ENCODE data around the gene FMO2.

Gene FMO2

DNA sequence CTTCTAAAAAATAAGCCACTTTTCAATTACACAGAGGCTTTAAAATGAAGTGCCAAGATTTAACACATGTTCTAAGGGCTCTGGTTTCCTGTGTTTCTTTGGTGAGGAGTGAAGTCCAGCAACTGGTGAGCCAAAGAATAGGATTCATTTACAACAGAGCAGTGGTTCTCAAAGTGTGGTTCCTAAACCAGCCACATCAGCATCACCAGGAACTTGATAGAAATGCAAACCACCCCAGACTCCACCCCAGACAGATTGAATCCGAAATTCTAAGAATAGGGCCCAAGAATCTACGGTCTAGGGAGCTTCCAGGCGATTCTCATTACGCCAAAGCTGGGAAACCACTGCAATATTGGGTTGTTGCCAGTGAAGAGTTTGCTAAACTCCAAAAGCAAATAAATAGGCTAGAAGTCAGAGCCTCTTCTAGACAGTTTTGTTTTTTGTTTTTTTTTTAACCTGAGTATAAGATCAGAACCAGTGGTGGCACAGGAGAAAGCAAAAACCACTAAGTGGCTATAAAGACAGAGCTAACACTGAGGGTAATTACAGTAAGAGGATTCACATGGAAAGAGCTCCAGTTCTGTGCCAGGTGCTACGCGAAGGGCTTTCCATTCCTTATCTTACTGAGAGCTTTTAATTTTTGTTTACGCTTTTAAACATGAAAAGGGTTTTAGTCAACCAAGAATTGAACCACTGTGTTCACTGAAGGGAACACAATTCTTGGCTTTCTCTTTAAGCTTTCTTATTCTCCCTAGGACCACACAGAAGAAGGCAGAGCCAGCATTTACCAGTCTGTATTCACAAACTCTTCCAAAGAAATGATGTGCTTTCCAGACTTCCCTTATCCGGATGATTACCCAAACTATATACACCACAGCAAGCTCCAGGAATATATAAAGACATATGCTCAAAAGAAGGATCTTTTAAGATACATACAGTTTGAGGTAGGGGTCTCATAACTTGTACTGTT, 42.4 kb upstream of the FMO2 start:
- TF ChIP-seq, protein P1, sequence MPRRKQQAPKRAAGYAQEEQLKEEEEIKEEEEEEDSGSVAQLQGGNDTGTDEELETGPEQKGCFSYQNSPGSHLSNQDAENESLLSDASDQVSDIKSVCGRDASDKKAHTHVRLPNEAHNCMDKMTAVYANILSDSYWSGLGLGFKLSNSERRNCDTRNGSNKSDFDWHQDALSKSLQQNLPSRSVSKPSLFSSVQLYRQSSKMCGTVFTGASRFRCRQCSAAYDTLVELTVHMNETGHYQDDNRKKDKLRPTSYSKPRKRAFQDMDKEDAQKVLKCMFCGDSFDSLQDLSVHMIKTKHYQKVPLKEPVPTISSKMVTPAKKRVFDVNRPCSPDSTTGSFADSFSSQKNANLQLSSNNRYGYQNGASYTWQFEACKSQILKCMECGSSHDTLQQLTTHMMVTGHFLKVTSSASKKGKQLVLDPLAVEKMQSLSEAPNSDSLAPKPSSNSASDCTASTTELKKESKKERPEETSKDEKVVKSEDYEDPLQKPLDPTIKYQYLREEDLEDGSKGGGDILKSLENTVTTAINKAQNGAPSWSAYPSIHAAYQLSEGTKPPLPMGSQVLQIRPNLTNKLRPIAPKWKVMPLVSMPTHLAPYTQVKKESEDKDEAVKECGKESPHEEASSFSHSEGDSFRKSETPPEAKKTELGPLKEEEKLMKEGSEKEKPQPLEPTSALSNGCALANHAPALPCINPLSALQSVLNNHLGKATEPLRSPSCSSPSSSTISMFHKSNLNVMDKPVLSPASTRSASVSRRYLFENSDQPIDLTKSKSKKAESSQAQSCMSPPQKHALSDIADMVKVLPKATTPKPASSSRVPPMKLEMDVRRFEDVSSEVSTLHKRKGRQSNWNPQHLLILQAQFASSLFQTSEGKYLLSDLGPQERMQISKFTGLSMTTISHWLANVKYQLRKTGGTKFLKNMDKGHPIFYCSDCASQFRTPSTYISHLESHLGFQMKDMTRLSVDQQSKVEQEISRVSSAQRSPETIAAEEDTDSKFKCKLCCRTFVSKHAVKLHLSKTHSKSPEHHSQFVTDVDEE (CRISPR knock-in tag; IDR thresholded peaks at IDR 0.05) = no peak
- ATAC-seq = no peak

DNA sequence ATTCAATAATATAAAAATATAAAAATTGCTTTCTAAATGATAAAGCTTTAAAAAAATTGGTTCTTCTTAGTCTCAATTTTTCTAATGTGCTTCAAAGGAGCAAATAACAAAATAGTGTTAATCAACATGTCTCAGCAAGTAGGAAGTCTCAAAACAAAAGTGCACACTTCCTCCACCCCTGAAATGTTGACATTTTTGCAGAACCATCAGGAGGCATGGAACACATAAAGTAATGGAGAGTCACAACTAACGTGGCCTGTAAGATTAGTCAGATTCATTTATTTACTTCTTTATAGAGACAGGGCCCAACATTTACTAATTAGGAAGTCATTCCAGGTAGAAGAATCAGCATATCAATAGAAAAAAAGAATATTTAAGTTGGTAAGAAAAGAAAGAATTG, 34.9 kb upstream of the FMO2 start:
- TF ChIP-seq, protein P2, sequence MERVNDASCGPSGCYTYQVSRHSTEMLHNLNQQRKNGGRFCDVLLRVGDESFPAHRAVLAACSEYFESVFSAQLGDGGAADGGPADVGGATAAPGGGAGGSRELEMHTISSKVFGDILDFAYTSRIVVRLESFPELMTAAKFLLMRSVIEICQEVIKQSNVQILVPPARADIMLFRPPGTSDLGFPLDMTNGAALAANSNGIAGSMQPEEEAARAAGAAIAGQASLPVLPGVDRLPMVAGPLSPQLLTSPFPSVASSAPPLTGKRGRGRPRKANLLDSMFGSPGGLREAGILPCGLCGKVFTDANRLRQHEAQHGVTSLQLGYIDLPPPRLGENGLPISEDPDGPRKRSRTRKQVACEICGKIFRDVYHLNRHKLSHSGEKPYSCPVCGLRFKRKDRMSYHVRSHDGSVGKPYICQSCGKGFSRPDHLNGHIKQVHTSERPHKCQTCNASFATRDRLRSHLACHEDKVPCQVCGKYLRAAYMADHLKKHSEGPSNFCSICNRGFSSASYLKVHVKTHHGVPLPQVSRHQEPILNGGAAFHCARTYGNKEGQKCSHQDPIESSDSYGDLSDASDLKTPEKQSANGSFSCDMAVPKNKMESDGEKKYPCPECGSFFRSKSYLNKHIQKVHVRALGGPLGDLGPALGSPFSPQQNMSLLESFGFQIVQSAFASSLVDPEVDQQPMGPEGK (CRISPR knock-in tag; IDR thresholded peaks at IDR 0.05; ENCODE audit: borderline replicate concordance) = no peak
- TF ChIP-seq ZNF8 (CRISPR knock-in tag; IDR thresholded peaks at IDR 0.05) (no peak), ZFP3 (CRISPR knock-in tag; IDR thresholded peaks at IDR 0.05) (no peak), SNAI2 (CRISPR knock-in tag; IDR thresholded peaks at IDR 0.05) (no peak), BACH2 (CRISPR knock-in tag; IDR thresholded peaks at IDR 0.05; ENCODE audit: borderline replicate concordance) (no peak), ZNF565 (CRISPR knock-in tag; conservative IDR thresholded peaks at IDR 0.05; ENCODE audit: low read depth) (no peak), PPARA (CRISPR knock-in tag; IDR thresholded peaks at IDR 0.05; ENCODE audit: borderline replicate concordance) (no peak), TOX (CRISPR knock-in tag; IDR thresholded peaks at IDR 0.05; ENCODE audit: borderline replicate concordance) (no peak), ISL1 (CRISPR knock-in tag; IDR thresholded peaks at IDR 0.05) (no peak), TCF4 (CRISPR knock-in tag; IDR thresholded peaks at IDR 0.05; ENCODE audit: borderline replicate concordance) (no peak), OSR1 (CRISPR knock-in tag; IDR thresholded peaks at IDR 0.05) (no peak), ZFP30 (CRISPR knock-in tag; IDR thresholded peaks at IDR 0.05) (no peak), CSDC2 (CRISPR knock-in tag; IDR thresholded peaks at IDR 0.05) (no peak), GLIS3 (CRISPR knock-in tag; IDR thresholded peaks at IDR 0.05) (no peak), RARB (CRISPR knock-in tag; IDR thresholded peaks at IDR 0.05) (no peak)
- TF ChIP-seq, protein P1 (CRISPR knock-in tag; IDR thresholded peaks at IDR 0.05) = no peak
- TF ChIP-seq, protein P3, sequence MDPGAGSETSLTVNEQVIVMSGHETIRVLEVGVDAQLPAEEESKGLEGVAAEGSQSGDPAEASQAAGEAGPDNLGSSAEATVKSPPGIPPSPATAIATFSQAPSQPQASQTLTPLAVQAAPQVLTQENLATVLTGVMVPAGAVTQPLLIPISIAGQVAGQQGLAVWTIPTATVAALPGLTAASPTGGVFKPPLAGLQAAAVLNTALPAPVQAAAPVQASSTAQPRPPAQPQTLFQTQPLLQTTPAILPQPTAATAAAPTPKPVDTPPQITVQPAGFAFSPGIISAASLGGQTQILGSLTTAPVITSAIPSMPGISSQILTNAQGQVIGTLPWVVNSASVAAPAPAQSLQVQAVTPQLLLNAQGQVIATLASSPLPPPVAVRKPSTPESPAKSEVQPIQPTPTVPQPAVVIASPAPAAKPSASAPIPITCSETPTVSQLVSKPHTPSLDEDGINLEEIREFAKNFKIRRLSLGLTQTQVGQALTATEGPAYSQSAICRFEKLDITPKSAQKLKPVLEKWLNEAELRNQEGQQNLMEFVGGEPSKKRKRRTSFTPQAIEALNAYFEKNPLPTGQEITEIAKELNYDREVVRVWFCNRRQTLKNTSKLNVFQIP (CRISPR knock-in tag; IDR thresholded peaks at IDR 0.05; ENCODE audit: borderline replicate concordance, low read depth) = no peak
- TF ChIP-seq, protein P4, sequence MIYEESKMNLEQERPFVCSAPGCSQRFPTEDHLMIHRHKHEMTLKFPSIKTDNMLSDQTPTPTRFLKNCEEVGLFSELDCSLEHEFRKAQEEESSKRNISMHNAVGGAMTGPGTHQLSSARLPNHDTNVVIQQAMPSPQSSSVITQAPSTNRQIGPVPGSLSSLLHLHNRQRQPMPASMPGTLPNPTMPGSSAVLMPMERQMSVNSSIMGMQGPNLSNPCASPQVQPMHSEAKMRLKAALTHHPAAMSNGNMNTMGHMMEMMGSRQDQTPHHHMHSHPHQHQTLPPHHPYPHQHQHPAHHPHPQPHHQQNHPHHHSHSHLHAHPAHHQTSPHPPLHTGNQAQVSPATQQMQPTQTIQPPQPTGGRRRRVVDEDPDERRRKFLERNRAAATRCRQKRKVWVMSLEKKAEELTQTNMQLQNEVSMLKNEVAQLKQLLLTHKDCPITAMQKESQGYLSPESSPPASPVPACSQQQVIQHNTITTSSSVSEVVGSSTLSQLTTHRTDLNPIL (CRISPR knock-in tag; IDR thresholded peaks at IDR 0.05; ENCODE audit: low read depth) = no peak
- ATAC-seq = no peak

DNA sequence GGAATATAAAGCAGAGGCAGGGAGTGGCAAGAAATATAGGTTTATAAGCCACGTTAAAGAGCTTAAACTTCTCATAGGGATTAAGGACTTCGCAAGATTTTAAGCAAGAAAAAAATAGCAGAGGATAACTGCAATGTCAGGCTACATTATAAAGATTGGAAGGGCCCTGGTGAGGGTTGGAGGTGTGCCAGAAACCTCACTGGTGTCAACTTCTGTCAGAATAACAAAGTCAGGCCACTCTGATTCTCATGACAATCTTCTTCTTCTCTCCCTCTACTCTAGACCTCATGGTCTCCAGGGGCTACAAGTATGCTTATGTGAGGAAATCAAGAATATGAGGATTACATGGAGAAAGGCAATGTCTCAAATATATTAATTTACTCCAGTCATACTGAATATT, 32.6 kb upstream of the FMO2 start:
- ATAC-seq = no peak
- no peak for TF ChIP-seq ZNF70 (CRISPR knock-in tag; IDR thresholded peaks at IDR 0.05)
- no peak for TF ChIP-seq ZFP30 (CRISPR knock-in tag; IDR thresholded peaks at IDR 0.05)
- no peak for TF ChIP-seq RARB (CRISPR knock-in tag; IDR thresholded peaks at IDR 0.05)
- no peak for TF ChIP-seq ZNF8 (CRISPR knock-in tag; IDR thresholded peaks at IDR 0.05)
- TF ChIP-seq OSR1 (CRISPR knock-in tag; IDR thresholded peaks at IDR 0.05) = no peak
- TF ChIP-seq TOX (CRISPR knock-in tag; IDR thresholded peaks at IDR 0.05; ENCODE audit: borderline replicate concordance) = no peak
- TF ChIP-seq SNAI2 (CRISPR knock-in tag; IDR thresholded peaks at IDR 0.05) = no peak
- no peak for TF ChIP-seq BACH2 (CRISPR knock-in tag; IDR thresholded peaks at IDR 0.05; ENCODE audit: borderline replicate concordance)
- TF ChIP-seq ZNF565 (CRISPR knock-in tag; conservative IDR thresholded peaks at IDR 0.05; ENCODE audit: low read depth) = no peak
- TF ChIP-seq TCF4 (CRISPR knock-in tag; IDR thresholded peaks at IDR 0.05; ENCODE audit: borderline replicate concordance) = no peak

Data from SK-N-SH treated with all-trans-retinoic acid at 6 μM for 48 hours (cell line).